ENCODE results near the gene TSPAN31.
"Not testable (repeated sequence)": the region's sequence is repeated elsewhere in the genome, so short reads cannot be mapped to it uniquely, and the experiment has no call there.

The TSPAN31 gene

GRCh38 chr12:57721846-57722608 is 22.8 kb upstream of the TSPAN31 start:
- DNase-seq (ENCODE audit: low read depth in 3 of 3, low spot score in 1 of 3): not testable (repeated sequence)

- DNase-seq (ENCODE audit: low read depth in 3 of 3, low spot score in 1 of 3): no peak
Observed at GRCh38 chr12:57722716-57723629, 21.9 kb upstream of the TSPAN31 start.

- DNase-seq (ENCODE audit: low read depth in 3 of 3, low spot score in 1 of 3): no peak
Observed at GRCh38 chr12:57723630-57723962, 21.2 kb upstream of the TSPAN31 start.

GRCh38 chr12:57724003-57724935 is 20.6 kb upstream of the TSPAN31 start:
- DNase-seq (ENCODE audit: low read depth in 3 of 3, low spot score in 1 of 3): no peak

- DNase-seq (ENCODE audit: low read depth in 3 of 3, low spot score in 1 of 3): no peak
Observed at GRCh38 chr12:57724936-57725740, 19.7 kb upstream of the TSPAN31 start.

- no peak for DNase-seq (ENCODE audit: low read depth in 3 of 3, low spot score in 1 of 3)
Observed at GRCh38 chr12:57725851-57726150, 19.0 kb upstream of the TSPAN31 start.

GRCh38 chr12:57726151-57726883 is 18.5 kb upstream of the TSPAN31 start:
- DNase-seq (ENCODE audit: low read depth in 3 of 3, low spot score in 1 of 3): no peak

- DNase-seq (ENCODE audit: low read depth in 3 of 3, low spot score in 1 of 3): no peak
Observed at GRCh38 chr12:57726884-57727757, 17.7 kb upstream of the TSPAN31 start.

GRCh38 chr12:57727758-57728395 is 17.0 kb upstream of the TSPAN31 start:
- no peak for DNase-seq (ENCODE audit: low read depth in 3 of 3, low spot score in 1 of 3)

GRCh38 chr12:57729321-57729844 is 15.5 kb upstream of the TSPAN31 start:
- no peak for DNase-seq (ENCODE audit: low read depth in 3 of 3, low spot score in 1 of 3)

- DNase-seq (ENCODE audit: low read depth in 3 of 3, low spot score in 1 of 3): no peak
Observed at GRCh38 chr12:57730336-57731067, 14.3 kb upstream of the TSPAN31 start.

- no peak for DNase-seq (ENCODE audit: low read depth in 3 of 3, low spot score in 1 of 3)
Observed at GRCh38 chr12:57731411-57732080, 13.3 kb upstream of the TSPAN31 start.

- DNase-seq (ENCODE audit: low read depth in 3 of 3, low spot score in 1 of 3): no peak
Observed at GRCh38 chr12:57732270-57732669, 12.6 kb upstream of the TSPAN31 start.

GRCh38 chr12:57732726-57733593 is 11.9 kb upstream of the TSPAN31 start:
- no peak for DNase-seq (ENCODE audit: low read depth in 3 of 3, low spot score in 1 of 3)

- DNase-seq (ENCODE audit: low read depth in 3 of 3, low spot score in 1 of 3): no peak
Observed at GRCh38 chr12:57733928-57734327, 10.9 kb upstream of the TSPAN31 start.

- no peak for DNase-seq (ENCODE audit: low read depth in 3 of 3, low spot score in 1 of 3)
Observed at GRCh38 chr12:57734591-57734990, 10.2 kb upstream of the TSPAN31 start.

All from stimulated activated CD4-positive, alpha-beta T cell treated with anti-CD3 and anti-CD28 coated beads, TNF-alpha, amount 100 ng/mL, for 1 hour (primary cell).